HCT116 (cell line): ENCODE results near the gene ARGLU1. TPM values are rescaled to one million over a fixed set of nuclear protein-coding genes. Genes with fewer than 3 reads are reported as not detected.

Experiments
- ATAC-seq: fragments of 200-7000 bp; cut with Tn5 transposase; 2 replicates; pipeline ENCODE4 v1.9.1; 2020; ENCODE audit warnings: mild to moderate bottlenecking, moderate library complexity
- BruUV-seq: library from RNA; stranded (reverse); fragments of 400-500 nt; replicated peaks from 2 replicates; lab custom pipeline; 2021; lab: Mats Ljungman, UMichigan
- CTCF ChIA-PET: fragments of 300-600 bp; sonication (Branson Sonifier 250); formaldehyde crosslinking; loops from one replicate; lab custom pipeline; 2021; ENCODE audit warnings: antibody characterized with exemption; lab: Charles Lee
- POLR2A ChIA-PET: fragments of 300-600, 350-600 bp; sonication (Branson Sonifier 250); formaldehyde crosslinking; loops from one replicate; lab custom pipeline; 2021; ENCODE audit warnings: antibody characterized with exemption; lab: Charles Lee
- RAD21 ChIA-PET, 2 experiments: fragments of 300-600 bp; sonication (Branson Sonifier 250); formaldehyde crosslinking; loops; one replicate each; lab custom pipeline; 2023; ENCODE audit warnings: low total read pairs in 2 of 2; ENCODE audit not compliant: uncharacterized antibody in 2 of 2, unreplicated experiment in 2 of 2, low non-redundant PET in 1 of 2; lab: Charles Lee
- DNase-seq: peaks from one replicate; pipeline ENCODE4 v3.0.0-alpha.2; 2010; ENCODE audit warnings: low read depth, low spot score
- H2AFZ ChIP-seq: fragments of 200-600 bp; shearing (Covaris generic), sonication (generic); 2 replicates; pipeline ENCODE4 v1.6.1; 2017; ENCODE audit warnings: low read depth, mixed run types, mixed read lengths, antibody characterized with exemption, low read length; ENCODE audit not compliant: poor library complexity, severe bottlenecking
- H3K27ac ChIP-seq: 2 replicates; pipeline ENCODE4 v1.5.1; 2012; ENCODE audit warnings: low read depth, low read length
- H3K27me3 ChIP-seq: fragments of 200-600 bp; sonication (generic); 2 replicates; pipeline ENCODE4 v1.6.1; 2016; ENCODE audit warnings: mixed run types, low read length, mixed read lengths; ENCODE audit not compliant: insufficient read depth
- H3K36me3 ChIP-seq, 2 experiments: fragments of 200-500 bp in 1 of 2; fragments of 200-600 bp in 1 of 2; sonication (Bioruptor generic) in 1 of 2; sonication (generic) in 1 of 2; 2 replicates each; pipeline versions ENCODE4 v1.5.1 to v1.6.1; 2014 to 2016; ENCODE audit warnings: low read length in 2 of 2, inconsistent platforms in 1 of 2, mixed read lengths in 1 of 2, mixed run types in 1 of 2; ENCODE audit not compliant: insufficient read depth in 2 of 2, control insufficient read depth in 1 of 2
- H3K4me1 ChIP-seq, 2 experiments: fragments of 200-600 bp in 1 of 2; sonication (generic) in 1 of 2; 2 replicates each; pipeline versions ENCODE4 v1.5.1 to v1.6.1; 2012 to 2017; ENCODE audit warnings: low read length in 2 of 2, inconsistent platforms in 1 of 2, mild to moderate bottlenecking in 1 of 2, mixed read lengths in 1 of 2, mixed run types in 1 of 2, moderate library complexity in 1 of 2; ENCODE audit not compliant: insufficient read depth in 2 of 2, control insufficient read depth in 1 of 2
- H3K4me2 ChIP-seq: fragments of 200-600 bp; sonication (generic); 2 replicates; pipeline ENCODE4 v1.6.1; 2017; ENCODE audit warnings: mixed run types, low read length, mixed read lengths
- H3K4me3 ChIP-seq, 2 experiments: fragments of 200-600 bp in 1 of 2; sonication (generic) in 1 of 2; replicated peaks in 1 of 2; 2 replicates each; pipeline ENCODE4 v1.5.1; 2011 to 2016; ENCODE audit warnings: low read length in 2 of 2, control low read depth in 1 of 2, low read depth in 1 of 2, mild to moderate bottlenecking in 1 of 2, mixed read lengths in 1 of 2, mixed run types in 1 of 2
- H3K79me2 ChIP-seq: fragments of 200-600 bp; sonication (generic); 2 replicates; pipeline ENCODE4 v1.6.1; 2017; ENCODE audit warnings: mild to moderate bottlenecking, mixed run types, low read length, moderate library complexity, mixed read lengths; ENCODE audit not compliant: insufficient read depth
- H3K9ac ChIP-seq: fragments of 200-600 bp; sonication (generic); 2 replicates; pipeline ENCODE4 v1.6.1; 2016; ENCODE audit warnings: low read length, mixed read lengths
- H3K9me2 ChIP-seq: fragments of 200-600 bp; sonication (generic), shearing (Covaris generic); 2 replicates; pipeline ENCODE4 v1.6.1; 2017; ENCODE audit warnings: mixed run types, mild to moderate bottlenecking, moderate library complexity; ENCODE audit not compliant: insufficient read depth
- H3K9me3 ChIP-seq, 2 experiments: fragments of 200-500 bp in 1 of 2; fragments of 200-600 bp in 1 of 2; sonication (Bioruptor generic) in 1 of 2; sonication (generic) in 1 of 2; 2 replicates each; pipeline ENCODE4 v1.6.1; 2014 to 2017; ENCODE audit warnings: low read length in 2 of 2, mixed read lengths in 2 of 2, inconsistent platforms in 1 of 2, low read depth in 1 of 2, mild to moderate bottlenecking in 1 of 2, mixed run types in 1 of 2, moderate library complexity in 1 of 2; ENCODE audit not compliant: control insufficient read depth in 1 of 2, insufficient read depth in 1 of 2
- H4K20me1 ChIP-seq: fragments of 200-600 bp; sonication (generic), shearing (Covaris generic); 2 replicates; pipeline ENCODE4 v1.6.1; 2017; ENCODE audit warnings: mixed run types, mild to moderate bottlenecking, moderate library complexity; ENCODE audit not compliant: insufficient read depth
- CBX3 ChIP-seq: IDR thresholded peaks from 2 replicates; pipeline ENCODE4 v1.6.1; 2012; ENCODE audit warnings: low read depth
- CEBPB ChIP-seq: IDR thresholded peaks from 2 replicates; pipeline ENCODE4 v1.6.1; 2012; ENCODE audit warnings: low read depth
- CTCF ChIP-seq, 3 experiments: fragments of 200-600 bp in 1 of 3; sonication (generic) in 1 of 3; IDR thresholded peaks in 2 of 3; conservative IDR thresholded peaks in 1 of 3; 2 replicates each; pipeline ENCODE4 v1.5.1; 2012 to 2017; ENCODE audit warnings: low read depth in 2 of 3, low read length in 2 of 3, antibody characterized with exemption in 1 of 3, borderline replicate concordance in 1 of 3, control low read depth in 1 of 3, mild to moderate bottlenecking in 1 of 3, mixed read lengths in 1 of 3, mixed run types in 1 of 3, moderate library complexity in 1 of 3; ENCODE audit not compliant: insufficient read depth in 1 of 3
- EGR1 ChIP-seq: IDR thresholded peaks from 2 replicates; pipeline ENCODE4 v1.6.1; 2012; ENCODE audit warnings: low read depth
- ELF1 ChIP-seq: IDR thresholded peaks from 2 replicates; pipeline ENCODE4 v1.6.1; 2012; ENCODE audit warnings: low read depth, borderline replicate concordance
- EZH2phosphoT487 ChIP-seq: fragments of 200-600 bp; IDR thresholded peaks from 2 replicates; pipeline ENCODE4 v1.6.1; 2018; ENCODE audit warnings: antibody characterized with exemption, borderline replicate concordance
- FOSL1 ChIP-seq: IDR thresholded peaks from 2 replicates; pipeline ENCODE4 v1.6.1; 2012; ENCODE audit warnings: low read depth
- POLR2A ChIP-seq: IDR thresholded peaks from 2 replicates; pipeline ENCODE4 v1.7.0; 2011; ENCODE audit warnings: borderline replicate concordance; ENCODE audit not compliant: insufficient read depth, insufficient read length; ENCODE audit errors: extremely low read depth
- RAD21 ChIP-seq: IDR thresholded peaks from 2 replicates; pipeline ENCODE4 v1.6.1; 2012; ENCODE audit warnings: low read depth, mild to moderate bottlenecking
- SIN3A ChIP-seq: IDR thresholded peaks from 2 replicates; pipeline ENCODE4 v1.6.1; 2012; ENCODE audit warnings: low read depth
- SP1 ChIP-seq: IDR thresholded peaks from 2 replicates; pipeline ENCODE4 v1.6.1; 2012; ENCODE audit warnings: low read depth
- SRF ChIP-seq: IDR thresholded peaks from 2 replicates; pipeline ENCODE4 v1.6.1; 2012; ENCODE audit warnings: low read depth
- TCF7L2 ChIP-seq: IDR thresholded peaks from 2 replicates; pipeline ENCODE4 v1.7.0; 2011; ENCODE audit warnings: borderline replicate concordance, inconsistent platforms; ENCODE audit not compliant: insufficient read depth, insufficient read length; ENCODE audit errors: extremely low read depth
- ZFX ChIP-seq: fragments of 450-650 bp; IDR thresholded peaks from 2 replicates; pipeline ENCODE4 v1.6.1; 2017
- ZNF274 ChIP-seq: fragments of 200-500 bp; sonication (Bioruptor generic); IDR thresholded peaks from 2 replicates; pipeline ENCODE4 v1.6.1; 2014; ENCODE audit warnings: mild to moderate bottlenecking, low read depth, low read length, inconsistent platforms
- intact Hi-C: fragments of 100-400 bp; cut with micrococcal nuclease; formaldehyde crosslinking; loops from 2 replicates; pipeline ENCODE4 v1.10.0; 2022
- total RNA-seq: library from RNA; stranded (reverse); gene quantifications from one replicate; pipeline ENCODE4 v1.2.1, GENCODE V29; 2021; ENCODE audit not compliant: unreplicated experiment
- TF ChIP-seq, protein P1 (sequence below): IDR thresholded peaks from 2 replicates; pipeline ENCODE4 v1.6.1; 2011; ENCODE audit warnings: mild to moderate bottlenecking, low read length, moderate library complexity; ENCODE audit not compliant: insufficient replicate concordance; ENCODE audit errors: extremely low read depth
- TF ChIP-seq, protein P2 (sequence below): IDR thresholded peaks from 2 replicates; pipeline ENCODE4 v1.6.1; 2012
- TF ChIP-seq, protein P3 (sequence below): IDR thresholded peaks from 2 replicates; pipeline ENCODE4 v1.6.1; 2012

Gene ARGLU1
- total RNA-seq, 1 experiment from 2014 or later, result 57.8 TPM

GRCh38 chr13:106536244-106537034 lies 31.5 kb downstream of the ARGLU1 start (continued):
- TF ChIP-seq TCF7L2 (no peak), RAD21 (peak; percentile 89), CEBPB (no peak), EZH2phosphoT487 (no peak), SP1 (no peak)
- TF ChIP-seq, all 23 proteins: peak for 4

GRCh38 chr13:106535552-106536243 lies 32.2 kb downstream of the ARGLU1 start, which contains the start of gene EFNB2:
TSS of gene EFNB2 (minus strand) at chr13:106535662. CDS start at chr13:106534964, 698 bp downstream.
- peaks cover 45% of the 10 kb centered on the region for H3K79me2 ChIP-seq
- H3K27ac ChIP-seq, result peak within 1 kb of the TSS; percentile 81
- peaks cover 15% of the 10 kb centered on the region; the same call in 1 of the 2 replicates for H4K20me1 ChIP-seq
- no TSS peak for BruUV-seq
- peaks cover 3% of the 10 kb centered on the region in 2 experiments; a peak in 2 of 4 replicates for H3K36me3 ChIP-seq
- ChIA-PET POLR2A (interaction anchor here (0.9 to 1.9 kb wide), 5 partner anchors 9 to 1964 kb away, joined by 3 to 7 read pairs (median 3); no protein-coding TSS in a partner anchor), RAD21 (interaction anchor here (0.7 kb wide), 2 partner anchors 85 to 342 kb away, joined by 3 read pairs; no protein-coding TSS in a partner anchor), CTCF (interaction anchor here (0.8 to 3.0 kb wide), 8 partner anchors 26 to 1125 kb away, joined by 3 to 17 read pairs (median 4); no protein-coding TSS in a partner anchor)
- ATAC-seq (peak; percentile 85), DNase-seq (peak; percentile 85)
- H3K9me2 ChIP-seq, result no peaks in the 10 kb centered on the region
- H3K4me3 ChIP-seq, result peak within 1 kb of the TSS; percentile 76 to 90
- H3K4me1 ChIP-seq, result peaks cover 8 to 24% of the 10 kb centered on the region in 2 experiments
- H2AFZ ChIP-seq, result peak within 1 kb of the TSS; percentile 43
- H3K9me3 ChIP-seq, result no peaks in the 10 kb centered on the region
- H3K4me2 ChIP-seq, result peak within 1 kb of the TSS; percentile 96
- peak within 1 kb of the TSS; percentile 75 for H3K9ac ChIP-seq
- intact Hi-C loops, result loop anchor here (1.0 to 10.0 kb wide), 6 partner anchors 382 to 1964 kb away; no protein-coding TSS in a partner anchor
- H3K27me3 ChIP-seq, result no peaks in the 10 kb centered on the region
- TF ChIP-seq SP1 (peak; percentile 86), TCF7L2 (no peak), POLR2A (peak; percentile 95), CTCF (IDR thresholded peaks at IDR 0.05 in 2 of 3, conservative IDR thresholded peaks at IDR 0.05 in 1 of 3; ENCODE audit: borderline replicate concordance in 1 of 3, insufficient read depth in 1 of 3, low read depth in 2 of 3, low read length in 2 of 3) (no peak), EZH2phosphoT487 (no peak), ZFX (peak; percentile 7), SIN3A (peak; percentile 47; the same call in 1 of the 2 replicates), SRF (no peak), ELF1 (no peak), CBX3 (no peak; the same call in 1 of the 2 replicates), ZNF274 (no peak), FOSL1 (no peak), RAD21 (peak; percentile 34), EGR1 (no peak), CEBPB (no peak)
- TF ChIP-seq, protein P1, sequence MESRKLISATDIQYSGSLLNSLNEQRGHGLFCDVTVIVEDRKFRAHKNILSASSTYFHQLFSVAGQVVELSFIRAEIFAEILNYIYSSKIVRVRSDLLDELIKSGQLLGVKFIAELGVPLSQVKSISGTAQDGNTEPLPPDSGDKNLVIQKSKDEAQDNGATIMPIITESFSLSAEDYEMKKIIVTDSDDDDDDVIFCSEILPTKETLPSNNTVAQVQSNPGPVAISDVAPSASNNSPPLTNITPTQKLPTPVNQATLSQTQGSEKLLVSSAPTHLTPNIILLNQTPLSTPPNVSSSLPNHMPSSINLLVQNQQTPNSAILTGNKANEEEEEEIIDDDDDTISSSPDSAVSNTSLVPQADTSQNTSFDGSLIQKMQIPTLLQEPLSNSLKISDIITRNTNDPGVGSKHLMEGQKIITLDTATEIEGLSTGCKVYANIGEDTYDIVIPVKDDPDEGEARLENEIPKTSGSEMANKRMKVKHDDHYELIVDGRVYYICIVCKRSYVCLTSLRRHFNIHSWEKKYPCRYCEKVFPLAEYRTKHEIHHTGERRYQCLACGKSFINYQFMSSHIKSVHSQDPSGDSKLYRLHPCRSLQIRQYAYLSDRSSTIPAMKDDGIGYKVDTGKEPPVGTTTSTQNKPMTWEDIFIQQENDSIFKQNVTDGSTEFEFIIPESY, result no peak
- TF ChIP-seq, protein P2, sequence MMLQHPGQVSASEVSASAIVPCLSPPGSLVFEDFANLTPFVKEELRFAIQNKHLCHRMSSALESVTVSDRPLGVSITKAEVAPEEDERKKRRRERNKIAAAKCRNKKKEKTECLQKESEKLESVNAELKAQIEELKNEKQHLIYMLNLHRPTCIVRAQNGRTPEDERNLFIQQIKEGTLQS, result no peak
- TF ChIP-seq, protein P3, sequence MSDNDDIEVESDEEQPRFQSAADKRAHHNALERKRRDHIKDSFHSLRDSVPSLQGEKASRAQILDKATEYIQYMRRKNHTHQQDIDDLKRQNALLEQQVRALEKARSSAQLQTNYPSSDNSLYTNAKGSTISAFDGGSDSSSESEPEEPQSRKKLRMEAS, result peak; percentile 41
